ENCODE data around the gene EXOC3L1.

The EXOC3L1 gene

GRCh38 chr16:67227567-67227921 is 37.6 kb upstream of the EXOC3L1 start:
- no peak for TF ChIP-seq CTCF (IDR thresholded peaks at IDR 0.05; ENCODE audit: low read depth, low read length, missing control alignments)
- H3K4me3 ChIP-seq (ENCODE audit: low read depth, low read length): peak overlapping the region; percentile 100
- in situ Hi-C loops (cut with HindIII; ENCODE audit: low sequenced_read_pairs): no loop called here
- DNase-seq (ENCODE audit: low read depth): no peak

GRCh38 chr16:67226804-67227566 is 37.0 kb upstream of the EXOC3L1 start, which contains the start of gene TMEM208:
TMEM208 (plus strand) TSS chr16:67227130; CDS start chr16:67227219, 89 bp downstream.
- in situ Hi-C loops (cut with HindIII; ENCODE audit: low sequenced_read_pairs): no loop called here
- TF ChIP-seq CTCF (IDR thresholded peaks at IDR 0.05; ENCODE audit: low read depth, low read length, missing control alignments): peak; percentile 5
- H3K4me3 ChIP-seq (ENCODE audit: low read depth, low read length): peak within 1 kb of the TSS; percentile 100
- DNase-seq (ENCODE audit: low read depth): peak; percentile 96

- no peak for TF ChIP-seq CTCF (IDR thresholded peaks at IDR 0.05; ENCODE audit: low read depth, low read length, missing control alignments)
- in situ Hi-C loops (cut with HindIII; ENCODE audit: low sequenced_read_pairs): no loop called here
- no peak for DNase-seq (ENCODE audit: low read depth)
Observed at GRCh38 chr16:67226295-67226803, 36.4 kb upstream of the EXOC3L1 start.

GRCh38 chr16:67223992-67224391 is 34.1 kb upstream of the EXOC3L1 start:
- DNase-seq (ENCODE audit: low read depth): no peak
- in situ Hi-C loops (cut with HindIII; ENCODE audit: low sequenced_read_pairs): no loop called here
- no peak for TF ChIP-seq CTCF (IDR thresholded peaks at IDR 0.05; ENCODE audit: low read depth, low read length, missing control alignments)
- H3K4me3 ChIP-seq (ENCODE audit: low read depth, low read length): no peak overlapping the region

More at GRCh38 chr16:67226295-67226803, 36.4 kb upstream of the EXOC3L1 start:
- peak overlapping the region; percentile 100 for H3K4me3 ChIP-seq (ENCODE audit: low read depth, low read length)

GRCh38 chr16:67216612-67217490 is 26.9 kb upstream of the EXOC3L1 start:
- DNase-seq (ENCODE audit: low read depth): no peak
- in situ Hi-C loops (cut with HindIII; ENCODE audit: low sequenced_read_pairs): no loop called here
- TF ChIP-seq CTCF (IDR thresholded peaks at IDR 0.05; ENCODE audit: low read depth, low read length, missing control alignments): no peak
- no peak overlapping the region for H3K4me3 ChIP-seq (ENCODE audit: low read depth, low read length)

GRCh38 chr16:67215706-67216105 is 25.8 kb upstream of the EXOC3L1 start:
- no peak for DNase-seq (ENCODE audit: low read depth)
- no peak for TF ChIP-seq CTCF (IDR thresholded peaks at IDR 0.05; ENCODE audit: low read depth, low read length, missing control alignments)
- in situ Hi-C loops (cut with HindIII; ENCODE audit: low sequenced_read_pairs): no loop called here
- no peak overlapping the region for H3K4me3 ChIP-seq (ENCODE audit: low read depth, low read length)

All from astrocyte of the cerebellum (primary cell).